Tibial artery (tissue), 4 donors: ENCODE data around the gene LRP6.
"Not testable (repeated sequence)": the region's sequence is repeated elsewhere in the genome, so short reads cannot be mapped to it uniquely, and the experiment has no call there.

Experiments
- DNase-seq, 2 donors: peaks; one replicate each; pipeline ENCODE4 v3.0.0-alpha.2; 2019
- H3K27ac ChIP-seq, 2 donors: fragments of 200-600 bp; sonication (generic) in 1 of 2; 1 replicate in 1 of 2; 2 replicates in 1 of 2; pipeline ENCODE4 v1.5.1; 2018 to 2019; ENCODE audit warnings: mild to moderate bottlenecking in 1 of 2
- H3K27me3 ChIP-seq, 2 donors: fragments of 200-600 bp; sonication (generic) in 1 of 2; one replicate each; pipeline versions ENCODE4 v1.5.1 to v1.6.0; 2016 to 2019
- H3K36me3 ChIP-seq, 3 donors: fragments of 200-600 bp; sonication (generic) in 2 of 3; one replicate each; pipeline ENCODE4 v1.5.1; 2016 to 2019; ENCODE audit warnings: mild to moderate bottlenecking in 2 of 3
- H3K4me1 ChIP-seq, 4 donors: fragments of 200-600 bp; sonication (generic) in 2 of 4; 1 replicate in 3 of 4; 2 replicates in 1 of 4; pipeline ENCODE4 v1.5.1; 2016 to 2019
- H3K4me3 ChIP-seq, 2 donors: fragments of 200-600 bp; sonication (generic) in 1 of 2; 1 replicate in 1 of 2; 2 replicates in 1 of 2; pipeline ENCODE4 v1.5.1; 2018 to 2019; ENCODE audit warnings: mild to moderate bottlenecking in 2 of 2
- H3K9me3 ChIP-seq, 3 donors: fragments of 200-600 bp; sonication (generic) in 1 of 3; one replicate each; pipeline ENCODE4 v1.5.1; 2016 to 2019
- CTCF ChIP-seq, 2 experiments: fragments of 200-600 bp in 1 of 2; fragments of 450-650 bp in 1 of 2; IDR thresholded peaks; one replicate each; pipeline ENCODE4 v1.5.1; 2017 to 2019; ENCODE audit warnings: antibody characterized with exemption in 2 of 2, mild to moderate bottlenecking in 1 of 2, moderate library complexity in 1 of 2
- intact Hi-C: fragments of 100-400 bp; cut with DNase I; formaldehyde crosslinking; loops from one replicate; pipeline ENCODE4 v1.15.0; 2023; ENCODE audit warnings: low total_unique reads

The LRP6 gene

GRCh38 chr12:12156116-12156515, 110.7 kb downstream of the LRP6 start:
- H3K4me3 ChIP-seq = no peak overlapping the region
- no peaks in the 10 kb centered on the region for H3K9me3 ChIP-seq
- H3K4me1 ChIP-seq = peaks cover 0 to 17% (median 10%) of the 10 kb centered on the region in 4 donors
- peaks cover 7 to 29% (median 9%) of the 10 kb centered on the region in 3 donors for H3K36me3 ChIP-seq
- no peak for DNase-seq
- no peaks in the 10 kb centered on the region for H3K27me3 ChIP-seq
- intact Hi-C loops = no loop called here
- TF ChIP-seq CTCF (IDR thresholded peaks at IDR 0.05) = no peak
- no peak overlapping the region for H3K27ac ChIP-seq

GRCh38 chr12:12153596-12153995, 113.2 kb downstream of the LRP6 start:
- peaks cover 0 to 5% (median 0%) of the 10 kb centered on the region in 4 donors for H3K4me1 ChIP-seq
- TF ChIP-seq CTCF (IDR thresholded peaks at IDR 0.05) = no peak
- DNase-seq = no peak
- peaks cover 20 to 47% (median 20%) of the 10 kb centered on the region in 3 donors for H3K36me3 ChIP-seq
- H3K27me3 ChIP-seq = no peaks in the 10 kb centered on the region
- intact Hi-C loops = no loop called here
- no peaks in the 10 kb centered on the region for H3K9me3 ChIP-seq
- H3K27ac ChIP-seq = no peak overlapping the region
- H3K4me3 ChIP-seq = no peak overlapping the region

GRCh38 chr12:12147111-12147510, 119.7 kb downstream of the LRP6 start:
- Histone ChIP-seq H3K4me1 (no peaks in the 10 kb centered on the region), H3K4me3 (no peak overlapping the region), H3K27ac (no peak overlapping the region), H3K9me3 (no peaks in the 10 kb centered on the region), H3K27me3 (no peaks in the 10 kb centered on the region), H3K36me3 (peaks cover 18 to 49% (median 24%) of the 10 kb centered on the region in 3 donors)
- intact Hi-C loops = no loop called here
- no peak for DNase-seq
- TF ChIP-seq CTCF (IDR thresholded peaks at IDR 0.05) = no peak

GRCh38 chr12:12144531-12144930, 122.3 kb downstream of the LRP6 start:
- intact Hi-C loops, H3K9me3 ChIP-seq, H3K27me3 ChIP-seq, H3K4me3 ChIP-seq, H3K4me1 ChIP-seq, DNase-seq, H3K27ac ChIP-seq: not testable (repeated sequence)
- H3K36me3 ChIP-seq = peaks cover 13 to 39% (median 18%) of the 10 kb centered on the region in 3 donors

GRCh38 chr12:12141000-12141399, 125.8 kb downstream of the LRP6 start:
- Histone ChIP-seq H3K27ac (no peak overlapping the region), H3K36me3 (peaks cover 0 to 21% (median 5%) of the 10 kb centered on the region in 3 donors), H3K4me1 (no peaks in the 10 kb centered on the region), H3K4me3 (no peak overlapping the region), H3K9me3 (no peaks in the 10 kb centered on the region), H3K27me3 (no peaks in the 10 kb centered on the region)
- intact Hi-C loops = no loop called here
- no peak for DNase-seq
- TF ChIP-seq CTCF (IDR thresholded peaks at IDR 0.05) = no peak

GRCh38 chr12:12138203-12139154, 128.4 kb downstream of the LRP6 start:
- DNase-seq = no peak
- Histone ChIP-seq H3K4me1 (no peaks in the 10 kb centered on the region), H3K36me3 (peaks cover 5 to 15% (median 8%) of the 10 kb centered on the region in 3 donors), H3K27me3 (no peaks in the 10 kb centered on the region), H3K9me3 (no peaks in the 10 kb centered on the region), H3K27ac (no peak overlapping the region), H3K4me3 (no peak overlapping the region)
- TF ChIP-seq CTCF (IDR thresholded peaks at IDR 0.05) = no peak
- intact Hi-C loops = no loop called here
